OCI-LY7 (cell line): ENCODE measurements around the gene SERINC5. TPM values are rescaled to one million over a fixed set of nuclear protein-coding genes. Genes with fewer than 3 reads are reported as not detected.

ENCODE experiments used
- BruUV-seq: library from RNA; stranded (reverse); fragments of 400-500 nt; replicated peaks from 2 replicates; lab custom pipeline; 2021; lab: Mats Ljungman, UMichigan
- CTCF ChIA-PET: fragments of 300-600 bp; sonication (Branson Sonifier 250); formaldehyde crosslinking; loops from one replicate; lab custom pipeline; 2022; ENCODE audit warnings: antibody characterized with exemption; ENCODE audit not compliant: unreplicated experiment; lab: Charles Lee
- POLR2A ChIA-PET: fragments of 300-600 bp; sonication (Branson Sonifier 250); formaldehyde crosslinking; loops from one replicate; lab custom pipeline; 2022; ENCODE audit warnings: antibody characterized with exemption; lab: Charles Lee
- DNase-seq: peaks from one replicate; pipeline ENCODE4 v3.0.0-alpha.2; 2015; ENCODE audit warnings: low spot score
- H2AFZ ChIP-seq: fragments of 200-600 bp; sonication (generic), shearing (Covaris generic); 2 replicates; pipeline ENCODE4 v1.6.1; 2014; ENCODE audit warnings: mild to moderate bottlenecking, antibody characterized with exemption, low read length, moderate library complexity
- H3K27ac ChIP-seq: fragments of 200-600 bp; sonication (generic); 2 replicates; pipeline ENCODE4 v1.5.1; 2014; ENCODE audit warnings: mixed run types, low read depth, mild to moderate bottlenecking, moderate library complexity, low read length, inconsistent platforms; ENCODE audit not compliant: poor library complexity, severe bottlenecking
- H3K36me3 ChIP-seq: fragments of 200-600 bp; sonication (generic); 2 replicates; pipeline ENCODE4 v1.6.1; 2014; ENCODE audit warnings: mild to moderate bottlenecking, antibody characterized with exemption, low read length, moderate library complexity, mixed read lengths; ENCODE audit not compliant: insufficient read depth
- H3K4me1 ChIP-seq: fragments of 200-600 bp; sonication (generic); 2 replicates; pipeline ENCODE4 v1.5.1; 2014; ENCODE audit warnings: mild to moderate bottlenecking, low read length; ENCODE audit not compliant: insufficient read depth, poor library complexity, severe bottlenecking
- H3K4me2 ChIP-seq: fragments of 200-600 bp; sonication (generic); 2 replicates; pipeline ENCODE4 v1.6.1; 2014; ENCODE audit warnings: mild to moderate bottlenecking, low read length
- H3K4me3 ChIP-seq: fragments of 200-600 bp; sonication (generic); 2 replicates; pipeline ENCODE4 v1.5.1; 2014; ENCODE audit warnings: mild to moderate bottlenecking, low read depth, low read length; ENCODE audit not compliant: poor library complexity, severe bottlenecking
- H3K79me2 ChIP-seq: fragments of 200-600 bp; sonication (generic); 2 replicates; pipeline ENCODE4 v1.6.1; 2016; ENCODE audit warnings: low read depth, mild to moderate bottlenecking, low read length, moderate library complexity, mixed read lengths; ENCODE audit not compliant: insufficient read depth
- H3K9me2 ChIP-seq: fragments of 200-600 bp; sonication (generic); 2 replicates; pipeline ENCODE4 v1.6.1; 2016; ENCODE audit warnings: mild to moderate bottlenecking, low read length, mixed read lengths; ENCODE audit not compliant: insufficient read depth
- H3K9me3 ChIP-seq: fragments of 200-600 bp; sonication (generic); 2 replicates; pipeline ENCODE4 v1.6.1; 2014; ENCODE audit warnings: mild to moderate bottlenecking, mixed run types, low read length, mixed read lengths
- H4K20me1 ChIP-seq: fragments of 200-600 bp; sonication (generic); 2 replicates; pipeline ENCODE4 v1.6.1; 2014; ENCODE audit warnings: mild to moderate bottlenecking, antibody characterized with exemption, low read length, moderate library complexity, mixed read lengths; ENCODE audit not compliant: insufficient read depth
- EZH2phosphoT487 ChIP-seq: fragments of 200-600 bp; sonication (generic); IDR thresholded peaks from 2 replicates; pipeline ENCODE4 v1.6.1; 2018; ENCODE audit warnings: low read depth, borderline replicate concordance, mild to moderate bottlenecking, mixed run types, antibody characterized with exemption, low read length, moderate library complexity, mixed read lengths
- intact Hi-C: fragments of 100-400 bp; cut with micrococcal nuclease; formaldehyde crosslinking; loops from one replicate; pipeline ENCODE4 v1.10.0; 2022; ENCODE audit not compliant: unreplicated experiment
- total RNA-seq, 2 experiments: library from RNA; depleted of rRNA in 1 of 2; stranded (reverse); fragments of >200 nt in 1 of 2; shearing (Covaris generic) in 1 of 2; gene quantifications; 2 replicates each; pipeline ENCODE4 v1.2.3, GENCODE V29; 2014 to 2022
- TF ChIP-seq, protein P1 (sequence below): fragments of 200-600 bp; sonication (generic); conservative IDR thresholded peaks from 2 replicates; pipeline ENCODE4 v1.5.1; 2014; ENCODE audit warnings: mild to moderate bottlenecking, antibody characterized with exemption, low read length, moderate library complexity, mixed read lengths

Gene SERINC5
- total RNA-seq, 2 experiments from 2014 or later, result 31.2 to 87.9 TPM

DNA sequence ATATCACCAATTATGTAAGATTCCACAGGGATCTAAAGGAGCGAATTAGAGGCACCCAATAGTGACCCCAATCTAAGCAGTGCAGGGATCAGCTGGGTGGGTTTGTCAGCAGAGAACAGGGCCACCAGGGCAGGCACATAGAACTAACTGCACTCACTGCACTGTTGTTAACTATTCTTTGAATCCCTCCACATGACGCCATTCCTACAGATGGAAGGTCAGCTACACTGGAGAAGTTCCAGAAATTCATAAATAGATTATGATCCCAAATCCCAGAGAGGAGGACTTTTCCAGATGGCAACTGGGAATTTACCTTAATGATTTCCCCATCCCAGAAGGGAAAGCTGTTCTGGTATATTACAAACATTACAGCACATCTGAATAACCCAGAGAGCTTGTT lies 136.5 kb downstream of the SERINC5 start:
- Histone ChIP-seq H3K27ac (no peak overlapping the region), H3K4me1 (peaks cover 5% of the 10 kb centered on the region), H3K4me3 (no peak overlapping the region), H3K79me2 (no peaks in the 10 kb centered on the region), H3K36me3 (no peaks in the 10 kb centered on the region), H3K4me2 (no peak overlapping the region), H3K9me2 (no peaks in the 10 kb centered on the region), H3K9me3 (no peaks in the 10 kb centered on the region), H2AFZ (no peak overlapping the region), H4K20me1 (no peaks in the 10 kb centered on the region)
- no TSS peak for BruUV-seq
- intact Hi-C loops, result no loop called here
- ChIA-PET POLR2A (interaction anchor here (0.6 kb wide), 1 partner anchor 589 kb away, joined by 3 read pairs; no protein-coding TSS in a partner anchor), CTCF (no interaction called here)
- DNase-seq, result no peak
- TF ChIP-seq, protein P1, sequence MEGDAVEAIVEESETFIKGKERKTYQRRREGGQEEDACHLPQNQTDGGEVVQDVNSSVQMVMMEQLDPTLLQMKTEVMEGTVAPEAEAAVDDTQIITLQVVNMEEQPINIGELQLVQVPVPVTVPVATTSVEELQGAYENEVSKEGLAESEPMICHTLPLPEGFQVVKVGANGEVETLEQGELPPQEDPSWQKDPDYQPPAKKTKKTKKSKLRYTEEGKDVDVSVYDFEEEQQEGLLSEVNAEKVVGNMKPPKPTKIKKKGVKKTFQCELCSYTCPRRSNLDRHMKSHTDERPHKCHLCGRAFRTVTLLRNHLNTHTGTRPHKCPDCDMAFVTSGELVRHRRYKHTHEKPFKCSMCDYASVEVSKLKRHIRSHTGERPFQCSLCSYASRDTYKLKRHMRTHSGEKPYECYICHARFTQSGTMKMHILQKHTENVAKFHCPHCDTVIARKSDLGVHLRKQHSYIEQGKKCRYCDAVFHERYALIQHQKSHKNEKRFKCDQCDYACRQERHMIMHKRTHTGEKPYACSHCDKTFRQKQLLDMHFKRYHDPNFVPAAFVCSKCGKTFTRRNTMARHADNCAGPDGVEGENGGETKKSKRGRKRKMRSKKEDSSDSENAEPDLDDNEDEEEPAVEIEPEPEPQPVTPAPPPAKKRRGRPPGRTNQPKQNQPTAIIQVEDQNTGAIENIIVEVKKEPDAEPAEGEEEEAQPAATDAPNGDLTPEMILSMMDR, result no peak
- TF ChIP-seq EZH2phosphoT487, result no peak

DNA sequence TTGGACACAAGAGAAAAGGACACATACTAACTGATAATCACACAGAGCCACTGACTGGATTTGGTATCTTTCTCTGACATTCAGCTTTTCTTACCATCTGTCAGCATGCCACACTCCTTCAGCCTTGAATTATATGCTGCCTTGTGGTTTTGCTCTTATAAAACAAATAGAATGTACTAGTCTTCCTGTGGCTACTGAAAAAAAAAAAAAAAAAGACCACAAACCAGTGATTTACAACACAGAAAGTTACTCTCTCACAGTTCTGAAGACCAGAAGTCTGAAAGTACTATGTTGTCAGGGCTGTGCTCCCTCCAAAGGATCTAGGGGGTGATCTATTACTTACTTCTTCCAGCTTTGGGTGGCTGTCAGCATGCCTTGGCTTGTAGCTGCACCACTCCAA lies 138.4 kb downstream of the SERINC5 start:
- no peak overlapping the region for H3K4me2 ChIP-seq
- no peaks in the 10 kb centered on the region for H4K20me1 ChIP-seq
- ChIA-PET POLR2A (interaction anchor here (0.7 to 1.5 kb wide), 4 partner anchors 13 to 1294 kb away, joined by 3 to 6 read pairs (median 4); no protein-coding TSS in a partner anchor), CTCF (no interaction called here)
- intact Hi-C loops, result no loop called here
- no peaks in the 10 kb centered on the region for H3K79me2 ChIP-seq
- no TSS peak for BruUV-seq
- TF ChIP-seq, protein P1, result no peak
- no peak for TF ChIP-seq EZH2phosphoT487
- H3K36me3 ChIP-seq, result no peaks in the 10 kb centered on the region
- H3K9me3 ChIP-seq, result no peaks in the 10 kb centered on the region
- H2AFZ ChIP-seq, result no peak overlapping the region
- peaks cover 2% of the 10 kb centered on the region for H3K4me1 ChIP-seq
- H3K4me3 ChIP-seq, result no peak overlapping the region
- no peaks in the 10 kb centered on the region for H3K9me2 ChIP-seq
- no peak for DNase-seq
- H3K27ac ChIP-seq, result no peak overlapping the region

DNA sequence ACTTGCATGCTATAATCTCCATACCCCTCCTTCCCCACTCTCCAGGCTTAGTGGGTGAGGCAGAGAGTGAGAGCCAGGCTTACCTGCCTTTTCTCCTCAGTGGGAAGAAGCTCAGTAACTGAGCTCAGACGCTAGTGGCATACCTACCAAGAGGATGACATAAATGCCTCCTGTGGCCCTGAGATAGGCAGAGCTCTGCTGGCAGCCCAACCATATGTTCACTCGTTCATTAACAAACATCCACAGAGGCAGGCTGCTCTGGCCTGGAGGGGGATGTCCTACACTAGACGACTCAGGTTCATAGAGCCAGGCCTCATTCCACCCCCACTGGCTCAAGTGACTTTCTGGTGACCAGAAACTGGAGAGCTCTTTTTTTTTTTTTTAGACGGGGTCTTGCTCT lies 139.4 kb downstream of the SERINC5 start:
- Histone ChIP-seq H3K4me3 (no peak overlapping the region), H3K9me2 (no peaks in the 10 kb centered on the region), H3K4me2 (no peak overlapping the region), H3K27ac (no peak overlapping the region), H4K20me1 (no peaks in the 10 kb centered on the region), H3K79me2 (no peaks in the 10 kb centered on the region), H3K9me3 (no peaks in the 10 kb centered on the region), H2AFZ (no peak overlapping the region), H3K4me1 (no peaks in the 10 kb centered on the region), H3K36me3 (no peaks in the 10 kb centered on the region)
- POLR2A ChIA-PET, result interaction anchor here (0.6 to 1.5 kb wide), 4 partner anchors 12 to 393 kb away, joined by 3 to 7 read pairs (median 4); no protein-coding TSS in a partner anchor
- no peak for TF ChIP-seq EZH2phosphoT487
- TF ChIP-seq, protein P1, result no peak
- intact Hi-C loops, result no loop called here
- CTCF ChIA-PET, result interaction anchor here (0.6 kb wide), 1 partner anchor 10 kb away, joined by 3 read pairs; no protein-coding TSS in a partner anchor
- no TSS peak for BruUV-seq
- DNase-seq, result no peak
